ENCODE data around the gene GVQW3. TPM values are rescaled to one million over a fixed set of nuclear protein-coding genes. Genes with fewer than 3 reads are reported as not detected.
"Not testable (repeated sequence)": the region's sequence is repeated elsewhere in the genome, so short reads cannot be mapped to it uniquely, and the experiment has no call there.

Gene GVQW3
- total RNA-seq, 1 experiment from 2014 or later: 4.7 TPM

GRCh38 chr11:76400967-76401366 lies 19.8 kb downstream of the GVQW3 start:
- BruUV-seq (replicated peaks): no TSS peak
- no peaks in the 10 kb centered on the region for H3K4me1 ChIP-seq (ENCODE audit: control insufficient read depth in 1 of 2, insufficient read depth in 2 of 2, low read length in 2 of 2)
- DNase-seq (ENCODE audit: low read depth, low spot score): no peak
- H3K9ac ChIP-seq (ENCODE audit: low read length): no peak overlapping the region
- H3K4me2 ChIP-seq (ENCODE audit: low read length): no peak overlapping the region
- ATAC-seq: no peak
- H3K9me3 ChIP-seq (ENCODE audit: control insufficient read depth in 1 of 2, insufficient read depth in 1 of 2, low read depth in 1 of 2, low read length in 2 of 2): no peaks in the 10 kb centered on the region
- no peaks in the 10 kb centered on the region for H3K79me2 ChIP-seq (ENCODE audit: insufficient read depth, low read length)
- no peaks in the 10 kb centered on the region for H3K27me3 ChIP-seq (ENCODE audit: insufficient read depth, low read length)
- ChIA-PET CTCF (no interaction called here), RAD21 (ENCODE audit: low non-redundant PET in 1 of 2, low total read pairs in 2 of 2, uncharacterized antibody in 2 of 2, unreplicated experiment in 2 of 2) (no interaction called here), POLR2A (no interaction called here)
- H4K20me1 ChIP-seq (ENCODE audit: insufficient read depth): no peaks in the 10 kb centered on the region
- H2AFZ ChIP-seq (ENCODE audit: low read depth, low read length, poor library complexity, severe bottlenecking): no peak overlapping the region
- H3K4me3 ChIP-seq (replicated peaks in 1 of 2; ENCODE audit: low read depth in 1 of 2, low read length in 2 of 2): no peak overlapping the region
- intact Hi-C loops (cut with micrococcal nuclease): no loop called here
- H3K27ac ChIP-seq (ENCODE audit: low read depth, low read length): no peak overlapping the region
- H3K36me3 ChIP-seq (ENCODE audit: control insufficient read depth in 1 of 2, insufficient read depth in 2 of 2, low read length in 2 of 2): no peaks in the 10 kb centered on the region
- H3K9me2 ChIP-seq (ENCODE audit: insufficient read depth): no peaks in the 10 kb centered on the region
- no peak for TF ChIP-seq ATF3 (IDR thresholded peaks at IDR 0.05)
- TF ChIP-seq ZFX (IDR thresholded peaks at IDR 0.05): no peak
- no peak for TF ChIP-seq POLR2AphosphoS5 (IDR thresholded peaks at IDR 0.05; ENCODE audit: low read depth, low read length)
- TF ChIP-seq EGR1 (IDR thresholded peaks at IDR 0.05; ENCODE audit: low read depth): no peak
- TF ChIP-seq ZNF274 (IDR thresholded peaks at IDR 0.05; ENCODE audit: low read depth, low read length): no peak
- no peak for TF ChIP-seq YY1 (IDR thresholded peaks at IDR 0.05; ENCODE audit: extremely low read depth, insufficient replicate concordance, low read depth, low read length)
- TF ChIP-seq JUND (IDR thresholded peaks at IDR 0.05): no peak
- no peak for TF ChIP-seq ELF1 (IDR thresholded peaks at IDR 0.05; ENCODE audit: borderline replicate concordance, low read depth)
- TF ChIP-seq, protein P1, sequence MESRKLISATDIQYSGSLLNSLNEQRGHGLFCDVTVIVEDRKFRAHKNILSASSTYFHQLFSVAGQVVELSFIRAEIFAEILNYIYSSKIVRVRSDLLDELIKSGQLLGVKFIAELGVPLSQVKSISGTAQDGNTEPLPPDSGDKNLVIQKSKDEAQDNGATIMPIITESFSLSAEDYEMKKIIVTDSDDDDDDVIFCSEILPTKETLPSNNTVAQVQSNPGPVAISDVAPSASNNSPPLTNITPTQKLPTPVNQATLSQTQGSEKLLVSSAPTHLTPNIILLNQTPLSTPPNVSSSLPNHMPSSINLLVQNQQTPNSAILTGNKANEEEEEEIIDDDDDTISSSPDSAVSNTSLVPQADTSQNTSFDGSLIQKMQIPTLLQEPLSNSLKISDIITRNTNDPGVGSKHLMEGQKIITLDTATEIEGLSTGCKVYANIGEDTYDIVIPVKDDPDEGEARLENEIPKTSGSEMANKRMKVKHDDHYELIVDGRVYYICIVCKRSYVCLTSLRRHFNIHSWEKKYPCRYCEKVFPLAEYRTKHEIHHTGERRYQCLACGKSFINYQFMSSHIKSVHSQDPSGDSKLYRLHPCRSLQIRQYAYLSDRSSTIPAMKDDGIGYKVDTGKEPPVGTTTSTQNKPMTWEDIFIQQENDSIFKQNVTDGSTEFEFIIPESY (IDR thresholded peaks at IDR 0.05; ENCODE audit: extremely low read depth, insufficient replicate concordance, low read length): no peak
- no peak for TF ChIP-seq CEBPB (IDR thresholded peaks at IDR 0.05; ENCODE audit: low read depth)
- TF ChIP-seq EZH2phosphoT487 (IDR thresholded peaks at IDR 0.05; ENCODE audit: borderline replicate concordance): no peak

- BruUV-seq (replicated peaks); CTCF ChIA-PET: not testable (repeated sequence)
Measured at GRCh38 chr11:76401484-76401883, 20.4 kb downstream of the GVQW3 start.

More at GRCh38 chr11:76401484-76401883, 20.4 kb downstream of the GVQW3 start:
- H3K4me3 ChIP-seq (replicated peaks in 1 of 2; ENCODE audit: low read depth in 1 of 2, low read length in 2 of 2); RAD21 ChIA-PET (ENCODE audit: low non-redundant PET in 1 of 2, low total read pairs in 2 of 2, uncharacterized antibody in 2 of 2, unreplicated experiment in 2 of 2); H3K9me3 ChIP-seq (ENCODE audit: control insufficient read depth in 1 of 2, insufficient read depth in 1 of 2, low read depth in 1 of 2, low read length in 2 of 2); ATAC-seq; H3K4me2 ChIP-seq (ENCODE audit: low read length); H3K9me2 ChIP-seq (ENCODE audit: insufficient read depth); DNase-seq (ENCODE audit: low read depth, low spot score); H3K4me1 ChIP-seq (ENCODE audit: control insufficient read depth in 1 of 2, insufficient read depth in 2 of 2, low read length in 2 of 2); H3K27me3 ChIP-seq (ENCODE audit: insufficient read depth, low read length); H4K20me1 ChIP-seq (ENCODE audit: insufficient read depth); H2AFZ ChIP-seq (ENCODE audit: low read depth, low read length, poor library complexity, severe bottlenecking); H3K27ac ChIP-seq (ENCODE audit: low read depth, low read length); intact Hi-C loops (cut with micrococcal nuclease); H3K9ac ChIP-seq (ENCODE audit: low read length); H3K36me3 ChIP-seq (ENCODE audit: control insufficient read depth in 1 of 2, insufficient read depth in 2 of 2, low read length in 2 of 2); POLR2A ChIA-PET; H3K79me2 ChIP-seq (ENCODE audit: insufficient read depth, low read length): not testable (repeated sequence)

Data from HCT116 (cell line).